A549 (cell line): Measurements from ENCODE around the gene PTP4A2.

Experiments used
- CEBPB ChIP-seq, 2 experiments: fragments of >200 bp in 1 of 2; sonication (Bioruptor Twin) in 1 of 2; formaldehyde crosslinking in 1 of 2; IDR thresholded peaks; 2 replicates each; pipeline ENCODE4 v1.6.1; 2012 to 2016
- CHD2 ChIP-seq: fragments of 150-350 bp; IDR thresholded peaks from 2 replicates; pipeline ENCODE4 v1.6.1; 2014; ENCODE audit warnings: low read length; ENCODE audit not compliant: partially characterized antibody
- CHD4 ChIP-seq: fragments of 200-600 bp; sonication (generic); IDR thresholded peaks from 2 replicates; pipeline ENCODE4 v1.6.1; 2016; ENCODE audit warnings: antibody characterized with exemption, mild to moderate bottlenecking, borderline replicate concordance
- ESRRA ChIP-seq: fragments of 150-350 bp; IDR thresholded peaks from 2 replicates; pipeline ENCODE4 v1.6.1; 2014; ENCODE audit warnings: mild to moderate bottlenecking, low read length, borderline replicate concordance
- GATA3 ChIP-seq: IDR thresholded peaks from 2 replicates; pipeline ENCODE4 v1.6.1; 2012; ENCODE audit warnings: borderline replicate concordance
- JUN ChIP-seq, 2 experiments: fragments of >200 bp; sonication (Bioruptor Twin); formaldehyde crosslinking; IDR thresholded peaks; 2 replicates in 1 of 2; 3 replicates in 1 of 2; pipeline ENCODE4 v1.6.1; 2016 to 2017
- JUNB ChIP-seq: fragments of >200 bp; sonication (Bioruptor Twin); formaldehyde crosslinking; IDR thresholded peaks from 2 replicates; pipeline ENCODE4 v1.6.1; 2016
- KDM5A ChIP-seq: fragments of 200-600 bp; sonication (generic); IDR thresholded peaks from 2 replicates; pipeline ENCODE4 v1.6.1; 2016; ENCODE audit warnings: antibody characterized with exemption, mild to moderate bottlenecking
- MYC ChIP-seq: IDR thresholded peaks from 2 replicates; pipeline ENCODE4 v1.6.1; 2012; ENCODE audit warnings: mild to moderate bottlenecking, inconsistent platforms, low read length, improper control_type of control experiment, borderline replicate concordance
- POLR2A ChIP-seq: IDR thresholded peaks from 2 replicates; pipeline ENCODE4 v1.6.1; 2012; ENCODE audit warnings: mild to moderate bottlenecking, low read length
- POLR2AphosphoS2 ChIP-seq: conservative IDR thresholded peaks from 2 replicates; pipeline ENCODE4 v1.6.1; 2012; ENCODE audit warnings: low read length, improper control_type of control experiment, inconsistent platforms
- TF ChIP-seq, protein P1 (sequence below): fragments of >200 bp; sonication (Bioruptor Twin); formaldehyde crosslinking; IDR thresholded peaks from 3 replicates; pipeline ENCODE4 v1.5.1; 2016
- TF ChIP-seq, protein P2 (sequence below): fragments of 200-600 bp; sonication (generic); IDR thresholded peaks from 2 replicates; pipeline ENCODE4 v1.6.1; 2016; ENCODE audit warnings: antibody characterized with exemption, mild to moderate bottlenecking, moderate library complexity

GRCh38 chr1:31862071-31862470 lies 76.1 kb downstream of the PTP4A2 start:
- TF ChIP-seq POLR2AphosphoS2 (no peak), CHD2 (no peak), ESRRA (no peak), JUNB (no peak), POLR2A (no peak), JUN (IDR thresholded peaks at IDR 0.05) (no peak), CHD4 (no peak), CEBPB (IDR thresholded peaks at IDR 0.05) (no peak), KDM5A (no peak), GATA3 (no peak), MYC (no peak)
- TF ChIP-seq, protein P1, sequence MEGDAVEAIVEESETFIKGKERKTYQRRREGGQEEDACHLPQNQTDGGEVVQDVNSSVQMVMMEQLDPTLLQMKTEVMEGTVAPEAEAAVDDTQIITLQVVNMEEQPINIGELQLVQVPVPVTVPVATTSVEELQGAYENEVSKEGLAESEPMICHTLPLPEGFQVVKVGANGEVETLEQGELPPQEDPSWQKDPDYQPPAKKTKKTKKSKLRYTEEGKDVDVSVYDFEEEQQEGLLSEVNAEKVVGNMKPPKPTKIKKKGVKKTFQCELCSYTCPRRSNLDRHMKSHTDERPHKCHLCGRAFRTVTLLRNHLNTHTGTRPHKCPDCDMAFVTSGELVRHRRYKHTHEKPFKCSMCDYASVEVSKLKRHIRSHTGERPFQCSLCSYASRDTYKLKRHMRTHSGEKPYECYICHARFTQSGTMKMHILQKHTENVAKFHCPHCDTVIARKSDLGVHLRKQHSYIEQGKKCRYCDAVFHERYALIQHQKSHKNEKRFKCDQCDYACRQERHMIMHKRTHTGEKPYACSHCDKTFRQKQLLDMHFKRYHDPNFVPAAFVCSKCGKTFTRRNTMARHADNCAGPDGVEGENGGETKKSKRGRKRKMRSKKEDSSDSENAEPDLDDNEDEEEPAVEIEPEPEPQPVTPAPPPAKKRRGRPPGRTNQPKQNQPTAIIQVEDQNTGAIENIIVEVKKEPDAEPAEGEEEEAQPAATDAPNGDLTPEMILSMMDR = no peak
- TF ChIP-seq, protein P2, sequence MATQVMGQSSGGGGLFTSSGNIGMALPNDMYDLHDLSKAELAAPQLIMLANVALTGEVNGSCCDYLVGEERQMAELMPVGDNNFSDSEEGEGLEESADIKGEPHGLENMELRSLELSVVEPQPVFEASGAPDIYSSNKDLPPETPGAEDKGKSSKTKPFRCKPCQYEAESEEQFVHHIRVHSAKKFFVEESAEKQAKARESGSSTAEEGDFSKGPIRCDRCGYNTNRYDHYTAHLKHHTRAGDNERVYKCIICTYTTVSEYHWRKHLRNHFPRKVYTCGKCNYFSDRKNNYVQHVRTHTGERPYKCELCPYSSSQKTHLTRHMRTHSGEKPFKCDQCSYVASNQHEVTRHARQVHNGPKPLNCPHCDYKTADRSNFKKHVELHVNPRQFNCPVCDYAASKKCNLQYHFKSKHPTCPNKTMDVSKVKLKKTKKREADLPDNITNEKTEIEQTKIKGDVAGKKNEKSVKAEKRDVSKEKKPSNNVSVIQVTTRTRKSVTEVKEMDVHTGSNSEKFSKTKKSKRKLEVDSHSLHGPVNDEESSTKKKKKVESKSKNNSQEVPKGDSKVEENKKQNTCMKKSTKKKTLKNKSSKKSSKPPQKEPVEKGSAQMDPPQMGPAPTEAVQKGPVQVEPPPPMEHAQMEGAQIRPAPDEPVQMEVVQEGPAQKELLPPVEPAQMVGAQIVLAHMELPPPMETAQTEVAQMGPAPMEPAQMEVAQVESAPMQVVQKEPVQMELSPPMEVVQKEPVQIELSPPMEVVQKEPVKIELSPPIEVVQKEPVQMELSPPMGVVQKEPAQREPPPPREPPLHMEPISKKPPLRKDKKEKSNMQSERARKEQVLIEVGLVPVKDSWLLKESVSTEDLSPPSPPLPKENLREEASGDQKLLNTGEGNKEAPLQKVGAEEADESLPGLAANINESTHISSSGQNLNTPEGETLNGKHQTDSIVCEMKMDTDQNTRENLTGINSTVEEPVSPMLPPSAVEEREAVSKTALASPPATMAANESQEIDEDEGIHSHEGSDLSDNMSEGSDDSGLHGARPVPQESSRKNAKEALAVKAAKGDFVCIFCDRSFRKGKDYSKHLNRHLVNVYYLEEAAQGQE = no peak
